GDM1 (cell line): ENCODE measurements around the gene MOCOS.

Experiments
- DNase-seq: peaks from one replicate; lab custom pipeline; 2025; lab: John Stamatoyannopoulos, UW

MOCOS gene

GRCh38 chr18:36179562-36180355 lies 7.5 kb upstream of the MOCOS start:
- no peak for DNase-seq

- DNase-seq: no peak
These were observed 5.9 kb upstream of the MOCOS start for GRCh38 chr18:36181441-36181840.

DNA sequence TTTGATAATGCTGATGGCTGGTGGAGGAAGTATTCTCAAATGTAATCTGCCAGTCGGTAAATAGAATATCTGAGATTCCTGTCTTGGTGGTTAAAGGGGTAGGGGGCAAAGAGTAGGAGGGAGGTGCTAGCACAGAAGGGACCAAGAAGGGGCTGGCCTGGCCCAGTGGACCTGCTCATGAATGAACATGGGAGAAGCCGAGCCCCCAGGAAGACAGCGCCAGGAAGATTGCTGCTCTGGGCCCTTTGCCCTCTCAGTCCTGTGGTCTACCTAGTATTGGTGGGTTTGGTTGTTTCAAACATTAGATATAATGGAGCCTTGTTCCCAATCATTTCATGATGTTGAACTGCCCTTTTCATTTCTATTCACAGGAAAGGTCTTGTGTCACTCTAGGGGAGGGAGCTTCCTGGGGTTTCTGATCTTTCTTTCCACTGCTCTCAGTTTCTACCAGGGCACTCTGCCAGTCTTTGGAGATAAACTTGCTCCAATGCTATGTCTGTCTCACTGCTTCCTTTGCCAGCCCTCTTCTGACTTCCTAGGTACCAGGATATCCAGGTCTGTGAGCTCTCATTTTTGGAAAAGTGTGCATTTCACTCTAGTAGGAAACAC lies 5.3 kb upstream of the MOCOS start:
- DNase-seq: no peak

DNA sequence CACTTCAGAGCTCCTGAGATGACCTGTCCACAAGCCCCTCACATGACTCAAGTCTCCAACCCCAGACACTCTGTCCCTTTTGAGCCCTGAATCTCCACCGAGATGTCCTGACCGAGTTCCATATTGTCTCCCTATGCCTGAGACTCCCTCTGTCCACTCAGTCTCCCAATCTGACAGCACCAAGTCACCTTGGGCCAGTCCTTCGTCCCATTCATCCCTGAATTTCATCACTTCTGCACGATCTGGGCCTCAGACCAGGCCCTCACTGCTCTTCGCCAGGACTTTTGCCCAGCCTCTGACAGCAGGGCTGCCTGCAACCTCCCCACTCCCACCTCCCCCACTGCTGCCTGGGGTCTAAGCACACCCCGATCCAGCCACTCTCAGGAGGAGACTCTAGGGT lies 4.3 kb upstream of the MOCOS start:
- no peak for DNase-seq

DNA sequence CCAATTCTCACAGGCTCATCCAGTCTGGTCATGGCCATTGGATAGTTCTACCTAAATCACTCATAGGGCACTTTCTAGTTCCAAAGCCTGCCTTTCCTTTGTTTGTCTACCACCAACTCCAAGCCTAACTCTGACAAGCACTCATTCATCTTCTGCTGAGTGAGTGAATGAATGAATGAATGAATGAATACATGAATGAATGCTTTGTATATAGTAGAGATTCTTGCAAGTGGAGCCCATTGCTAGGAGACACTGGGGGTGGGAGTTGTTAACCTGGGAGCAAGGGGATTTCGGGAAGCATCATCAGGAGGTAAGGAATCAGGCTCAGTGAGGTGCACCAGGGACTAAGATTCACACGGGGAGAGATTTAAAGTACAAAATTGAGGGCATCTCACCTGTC lies 3.3 kb upstream of the MOCOS start:
- no peak for DNase-seq

DNA sequence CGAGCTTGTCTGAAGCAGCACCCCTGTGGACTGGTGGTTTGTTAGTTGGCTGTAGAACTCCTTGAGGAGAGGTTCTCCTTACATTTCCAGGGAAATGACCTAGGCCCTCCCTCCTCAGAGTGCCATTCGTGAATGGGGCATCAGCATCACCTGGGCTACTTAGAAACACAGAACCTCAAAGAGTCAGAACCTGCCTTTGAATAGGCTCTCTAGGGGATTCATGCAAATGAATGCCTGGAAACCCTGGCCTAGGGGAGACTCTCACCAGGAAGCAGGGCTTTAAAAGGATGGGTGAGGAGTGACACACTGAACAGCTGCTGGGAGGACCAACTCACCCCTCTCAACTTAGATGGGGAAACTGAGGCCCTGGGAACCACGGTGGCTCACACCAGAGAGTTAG lies 2.1 kb upstream of the MOCOS start:
- DNase-seq: no peak

GRCh38 chr18:36185901-36186460 lies 1.3 kb upstream of the MOCOS start:
- DNase-seq: no peak

DNA sequence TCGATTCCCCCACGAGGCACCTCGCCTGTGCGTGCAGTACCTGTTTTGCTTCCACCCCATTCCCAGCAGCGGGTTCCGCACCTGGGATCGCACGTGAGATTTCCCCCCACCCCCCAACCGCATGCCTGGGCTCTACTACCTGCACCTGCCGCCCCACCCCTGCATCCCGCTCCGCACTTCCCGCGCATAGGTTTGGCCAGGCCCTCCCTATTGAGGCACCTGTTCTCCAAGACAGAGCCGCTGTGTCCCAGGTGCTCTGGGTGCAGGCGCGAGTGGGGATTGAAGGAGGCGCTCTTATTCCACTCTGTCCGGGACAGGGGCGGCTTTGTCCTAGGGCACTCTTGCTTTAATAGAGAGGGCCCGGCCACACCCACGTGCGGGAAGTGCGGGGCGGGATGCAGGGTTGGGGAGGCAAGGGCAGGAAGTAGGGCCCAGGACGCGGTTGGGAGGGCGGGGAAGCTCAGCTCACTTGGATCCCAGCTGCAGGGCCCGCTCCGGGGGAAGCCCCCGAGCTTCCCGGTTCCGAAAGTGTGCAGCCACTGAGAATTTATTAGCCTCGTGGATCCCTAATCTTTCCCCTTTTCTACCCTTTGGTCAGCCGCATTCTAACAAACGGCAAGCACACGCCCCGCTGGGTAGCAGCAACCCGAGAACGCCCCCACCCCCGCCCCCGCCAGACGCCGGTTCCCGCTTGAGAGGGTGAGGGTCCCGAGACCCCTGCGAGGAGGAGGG lies 670 bp upstream of the MOCOS start:
- DNase-seq: no peak

DNA sequence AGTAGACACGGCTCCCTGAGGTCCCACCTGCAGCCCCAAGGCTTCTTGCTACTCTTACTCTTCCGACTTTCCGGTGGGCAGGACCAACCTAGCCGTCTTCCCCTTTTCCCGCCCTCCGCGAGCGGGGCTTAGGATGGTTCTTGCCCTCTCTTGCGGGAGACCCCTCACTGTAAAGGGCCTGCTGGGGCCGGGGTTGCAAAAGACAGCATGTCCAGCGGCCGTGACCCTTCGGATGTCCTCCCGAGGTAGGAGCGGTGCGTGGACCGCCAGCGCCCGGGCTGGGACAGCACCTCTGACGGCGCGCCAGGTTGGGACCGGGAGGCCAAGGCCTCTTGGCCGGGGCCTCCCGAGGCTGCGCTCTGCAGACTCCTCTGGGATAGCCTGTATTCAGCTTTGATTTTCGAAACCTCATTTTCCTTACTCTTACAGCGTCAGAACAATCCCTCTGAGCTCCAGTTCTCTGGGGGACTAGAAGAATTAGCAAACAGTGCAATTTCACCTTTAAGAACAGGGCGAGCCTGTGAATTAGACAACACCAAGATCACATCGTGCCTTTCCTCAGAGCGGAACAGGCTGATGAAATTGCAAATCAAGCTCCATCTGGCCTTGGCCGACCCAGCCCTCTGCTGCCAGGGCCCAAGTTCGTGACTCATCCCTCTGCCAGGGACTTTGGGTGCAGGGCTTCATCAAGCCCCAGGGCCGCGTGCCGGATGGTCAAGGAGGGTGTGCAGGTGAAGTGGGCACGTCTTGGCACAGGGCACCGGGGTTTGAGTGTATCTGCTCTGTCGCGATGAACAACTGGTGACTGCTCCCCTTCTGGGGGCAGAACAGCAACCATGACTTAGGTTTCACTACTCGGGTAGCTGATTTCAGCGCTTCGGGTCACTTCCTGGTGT lies 777 bp downstream of the MOCOS start:
- no peak for DNase-seq

DNA sequence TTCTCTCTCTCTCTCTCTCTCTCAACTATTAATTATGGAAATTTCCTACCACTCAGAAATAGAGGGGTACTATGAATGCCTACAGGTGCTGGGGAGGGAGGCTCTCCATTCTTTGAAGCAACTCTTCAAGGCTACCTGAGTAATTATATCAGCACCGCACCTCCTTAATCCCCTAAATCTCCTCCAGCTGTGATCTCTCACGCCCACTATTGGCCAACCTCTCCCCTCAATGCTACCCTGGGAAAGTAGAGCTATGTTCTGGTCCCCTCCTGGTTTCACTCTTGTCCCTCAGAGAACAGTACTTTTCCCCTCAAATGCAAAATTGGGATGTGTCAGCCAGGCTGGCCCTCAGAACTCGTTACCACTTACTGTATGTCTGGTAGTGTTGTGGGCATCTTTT lies 1.6 kb downstream of the MOCOS start:
- DNase-seq: no peak

- no peak for DNase-seq
These were observed 2.2 kb downstream of the MOCOS start for GRCh38 chr18:36189486-36189885.

DNA sequence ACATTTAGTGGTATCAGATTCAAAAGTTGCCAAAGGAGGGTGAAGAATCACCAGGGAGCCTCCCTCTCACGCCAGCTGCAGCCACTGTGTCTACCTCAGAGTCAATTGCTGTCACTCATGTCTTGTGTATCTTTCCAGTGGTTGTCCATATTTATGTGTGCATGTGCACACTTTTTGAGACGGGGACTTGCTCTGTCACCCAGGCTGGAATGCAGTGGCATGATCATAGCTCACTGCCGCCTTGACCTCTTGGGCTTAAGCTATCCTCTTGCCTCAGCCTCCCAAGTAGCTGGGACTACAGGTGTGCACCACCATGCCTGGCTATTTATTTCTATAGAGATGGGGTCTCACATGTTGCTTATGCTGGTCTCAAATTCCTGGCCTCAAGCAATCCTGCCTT lies 4.0 kb downstream of the MOCOS start:
- DNase-seq: no peak

DNA sequence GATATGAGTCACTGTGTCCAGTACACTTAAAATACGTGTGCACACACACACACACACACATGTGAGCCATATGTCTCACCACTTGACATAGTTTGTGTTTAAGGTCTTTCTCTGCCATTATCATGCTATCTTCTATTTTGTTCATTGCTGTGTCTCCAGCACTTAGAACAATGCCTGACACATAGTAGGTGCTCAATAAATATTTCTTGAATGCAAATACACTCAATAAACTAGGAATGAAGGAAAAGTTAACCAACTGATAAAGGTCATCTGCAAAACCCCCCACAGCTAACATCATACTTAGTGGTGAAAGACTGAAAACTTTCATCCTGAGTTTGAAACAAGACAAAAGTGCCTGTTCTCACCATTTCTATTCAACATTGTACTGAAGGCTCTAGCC lies 4.4 kb downstream of the MOCOS start:
- DNase-seq: no peak

- DNase-seq: no peak
These were observed 7.5 kb downstream of the MOCOS start for GRCh38 chr18:36194600-36195315.

- no peak for DNase-seq
These were observed 8.3 kb downstream of the MOCOS start for GRCh38 chr18:36195427-36196122.

- no peak for DNase-seq
These were observed 9.1 kb downstream of the MOCOS start for GRCh38 chr18:36196238-36196995.

DNA sequence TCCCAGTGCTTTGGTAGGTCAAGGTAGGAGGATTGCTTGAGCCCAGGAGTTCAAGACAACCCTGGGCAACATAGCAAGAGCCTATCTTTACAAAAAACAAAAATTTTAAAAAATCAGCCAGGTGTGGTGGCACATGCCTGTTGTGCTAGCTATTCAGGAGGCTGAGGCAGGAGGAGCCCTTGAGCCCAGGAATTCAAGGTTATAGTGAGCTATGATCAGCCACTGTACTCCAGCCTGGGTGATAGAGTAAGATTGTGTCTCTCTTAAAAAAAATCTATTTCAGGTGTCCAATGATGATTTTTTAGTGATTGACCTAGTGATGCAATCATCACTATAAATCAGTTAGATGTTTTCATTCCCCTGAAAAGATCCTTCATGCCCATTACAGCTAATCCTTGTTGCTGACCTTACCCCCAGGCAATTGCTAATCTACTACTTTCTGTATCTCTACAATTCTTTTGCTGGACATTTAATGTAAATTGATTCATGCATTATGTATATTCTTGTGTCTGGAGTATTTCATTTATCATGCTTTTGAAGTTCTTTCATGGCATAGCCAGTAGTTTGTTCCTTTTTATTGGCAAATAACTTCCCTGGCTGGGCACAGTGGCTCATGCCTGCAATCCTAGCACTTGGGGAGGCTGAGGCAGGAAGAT lies 10.3 kb downstream of the MOCOS start:
- no peak for DNase-seq

GRCh38 chr18:36199691-36200295 lies 12.5 kb downstream of the MOCOS start:
- no peak for DNase-seq

DNA sequence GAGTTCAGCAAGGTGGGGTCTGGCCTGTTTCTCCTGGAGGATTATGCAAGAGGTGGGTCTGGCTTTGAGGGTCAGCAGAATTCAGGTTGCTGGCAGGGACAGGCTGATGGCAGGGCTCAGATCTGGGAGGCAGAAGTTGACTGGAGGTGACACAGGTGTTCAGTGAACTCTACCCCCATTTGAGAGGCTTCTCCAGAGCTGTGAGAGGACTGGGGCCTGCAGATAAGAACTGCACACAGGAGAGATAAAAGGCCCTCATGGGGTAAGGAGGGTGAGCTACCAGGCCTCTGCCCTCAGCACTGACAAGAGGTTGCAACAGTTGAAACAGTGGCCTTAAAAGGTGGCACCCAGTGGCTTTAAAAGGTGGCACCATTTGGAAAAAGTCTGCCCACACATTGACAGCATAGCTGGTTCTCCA lies 13.1 kb downstream of the MOCOS start:
- no peak for DNase-seq
